GM06990 (cell line): ENCODE data around the gene PSAT1.

ENCODE experiments used
- DNase-seq: peaks from one replicate; pipeline ENCODE4 v3.0.0-alpha.2; 2011; ENCODE audit not compliant: insufficient read length; ENCODE audit errors: extremely low read depth
- H3K27me3 ChIP-seq: replicated peaks from 2 replicates; pipeline ENCODE4 v1.6.0; 2011; ENCODE audit warnings: low read length; ENCODE audit not compliant: control insufficient read depth, insufficient read depth
- H3K36me3 ChIP-seq: 2 replicates; pipeline ENCODE4 v1.5.1; 2011; ENCODE audit warnings: low read length; ENCODE audit not compliant: control insufficient read depth, insufficient read depth
- H3K4me3 ChIP-seq: replicated peaks from 2 replicates; pipeline ENCODE4 v1.5.1; 2011; ENCODE audit warnings: low read depth, mild to moderate bottlenecking, control low read depth, low read length
- TF ChIP-seq, protein P1 (sequence below): IDR thresholded peaks from 2 replicates; pipeline ENCODE4 v1.5.1; 2011; ENCODE audit warnings: low read length, control low read depth, mild to moderate bottlenecking, inconsistent platforms; ENCODE audit not compliant: insufficient read depth, poor library complexity, severe bottlenecking

The PSAT1 gene

DNA sequence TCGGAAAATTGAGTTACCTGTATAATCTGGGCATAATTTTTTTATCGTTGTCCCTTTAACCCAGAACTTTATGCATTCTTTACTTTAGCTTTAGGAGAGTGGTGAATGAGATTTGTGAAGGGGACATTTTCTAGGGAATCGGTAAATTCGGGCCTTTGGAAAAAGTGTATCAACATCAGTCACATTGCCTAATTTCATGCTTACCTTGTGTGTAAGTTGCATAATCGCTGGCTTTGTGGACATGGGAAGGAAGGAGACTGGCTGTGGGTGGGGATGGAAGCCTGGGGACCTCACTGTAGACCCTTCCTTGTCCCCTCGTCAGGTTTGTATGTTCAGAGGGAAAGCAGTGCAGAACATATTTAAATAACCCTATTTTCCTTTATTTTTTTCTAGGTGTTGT is 3.3 kb downstream of the PSAT1 start:
- no peak overlapping the region for H3K4me3 ChIP-seq
- H3K36me3 ChIP-seq: peaks cover 4% of the 10 kb centered on the region
- TF ChIP-seq, protein P1, sequence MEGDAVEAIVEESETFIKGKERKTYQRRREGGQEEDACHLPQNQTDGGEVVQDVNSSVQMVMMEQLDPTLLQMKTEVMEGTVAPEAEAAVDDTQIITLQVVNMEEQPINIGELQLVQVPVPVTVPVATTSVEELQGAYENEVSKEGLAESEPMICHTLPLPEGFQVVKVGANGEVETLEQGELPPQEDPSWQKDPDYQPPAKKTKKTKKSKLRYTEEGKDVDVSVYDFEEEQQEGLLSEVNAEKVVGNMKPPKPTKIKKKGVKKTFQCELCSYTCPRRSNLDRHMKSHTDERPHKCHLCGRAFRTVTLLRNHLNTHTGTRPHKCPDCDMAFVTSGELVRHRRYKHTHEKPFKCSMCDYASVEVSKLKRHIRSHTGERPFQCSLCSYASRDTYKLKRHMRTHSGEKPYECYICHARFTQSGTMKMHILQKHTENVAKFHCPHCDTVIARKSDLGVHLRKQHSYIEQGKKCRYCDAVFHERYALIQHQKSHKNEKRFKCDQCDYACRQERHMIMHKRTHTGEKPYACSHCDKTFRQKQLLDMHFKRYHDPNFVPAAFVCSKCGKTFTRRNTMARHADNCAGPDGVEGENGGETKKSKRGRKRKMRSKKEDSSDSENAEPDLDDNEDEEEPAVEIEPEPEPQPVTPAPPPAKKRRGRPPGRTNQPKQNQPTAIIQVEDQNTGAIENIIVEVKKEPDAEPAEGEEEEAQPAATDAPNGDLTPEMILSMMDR: no peak
- DNase-seq: no peak
- H3K27me3 ChIP-seq: no peaks in the 10 kb centered on the region

DNA sequence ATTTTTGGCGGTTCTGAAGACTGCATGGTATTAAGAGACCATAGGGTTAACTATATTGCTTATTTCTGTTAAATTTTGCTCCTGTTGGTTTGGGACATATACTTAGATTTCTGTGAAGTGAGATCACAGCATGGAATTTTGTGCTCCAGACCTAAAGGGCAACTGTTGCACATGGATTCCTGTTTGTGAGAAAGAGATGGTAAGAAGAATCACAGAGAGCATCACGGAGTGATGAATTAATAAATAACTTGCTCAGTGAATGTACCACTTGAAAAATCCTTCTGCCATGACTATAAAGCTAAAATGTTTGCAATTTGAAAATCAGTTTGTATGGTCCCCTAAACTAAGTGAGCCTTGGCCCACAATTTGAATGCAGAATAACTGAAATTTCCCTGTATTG is 4.5 kb downstream of the PSAT1 start:
- Histone ChIP-seq H3K27me3 (no peaks in the 10 kb centered on the region), H3K36me3 (peaks cover 7% of the 10 kb centered on the region), H3K4me3 (no peak overlapping the region)
- TF ChIP-seq, protein P1: no peak
- no peak for DNase-seq

DNA sequence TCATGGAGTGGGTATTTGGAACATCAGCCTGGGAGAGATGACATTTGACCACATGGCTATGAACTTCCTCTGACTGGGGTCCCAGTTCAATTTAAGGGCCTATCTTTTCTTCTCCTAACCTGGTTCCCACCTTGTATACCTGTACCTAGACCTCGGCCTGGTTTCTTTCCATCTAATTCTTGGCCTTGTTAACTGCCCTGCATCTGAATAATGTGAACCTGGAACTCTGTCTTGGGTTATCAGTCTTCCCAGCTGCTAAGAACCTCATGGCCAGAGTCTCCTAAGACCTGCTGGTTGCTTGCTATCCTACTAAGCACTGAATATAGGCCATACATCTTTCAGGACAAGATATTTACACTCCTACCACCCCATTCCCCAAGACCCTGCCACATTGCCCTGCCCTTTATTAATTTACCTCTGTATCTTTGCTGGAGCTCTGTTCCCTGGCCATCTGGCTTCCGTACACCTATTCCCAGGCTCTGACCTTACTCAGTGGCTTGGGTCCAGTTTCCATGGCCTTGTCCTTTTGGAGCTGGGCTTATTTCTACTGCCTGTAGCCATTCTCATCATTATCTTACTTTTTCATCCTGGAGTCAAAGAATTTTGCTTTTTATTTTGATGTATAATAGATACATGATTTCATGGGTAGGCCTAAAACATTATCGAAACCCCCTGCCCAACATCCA is 6.6 kb downstream of the PSAT1 start:
- H3K4me3 ChIP-seq: no peak overlapping the region
- peaks cover 10% of the 10 kb centered on the region for H3K36me3 ChIP-seq
- TF ChIP-seq, protein P1: no peak
- DNase-seq: no peak
- H3K27me3 ChIP-seq: no peaks in the 10 kb centered on the region

DNA sequence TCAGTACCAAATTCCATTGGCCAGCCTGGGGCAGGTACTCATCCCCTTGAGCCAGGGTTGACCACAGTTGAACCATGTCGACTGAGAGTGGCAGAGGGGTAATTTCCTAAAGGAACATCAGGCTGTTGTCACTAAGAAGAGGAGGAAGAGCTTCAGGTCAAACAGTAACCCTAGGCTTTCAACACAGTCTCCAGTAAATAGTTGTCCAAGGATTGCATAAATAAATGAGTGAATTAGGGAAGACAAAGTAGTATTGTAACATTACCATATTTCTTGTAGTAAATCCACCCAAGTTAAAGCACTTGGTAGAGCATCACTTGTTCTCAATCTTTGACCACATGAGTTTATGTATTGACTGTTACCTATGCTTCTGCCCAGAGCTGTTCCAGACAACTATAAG is 7.4 kb downstream of the PSAT1 start:
- no peak for DNase-seq
- no peaks in the 10 kb centered on the region for H3K27me3 ChIP-seq
- H3K4me3 ChIP-seq: no peak overlapping the region
- TF ChIP-seq, protein P1: no peak
- H3K36me3 ChIP-seq: peaks cover 10% of the 10 kb centered on the region

DNA sequence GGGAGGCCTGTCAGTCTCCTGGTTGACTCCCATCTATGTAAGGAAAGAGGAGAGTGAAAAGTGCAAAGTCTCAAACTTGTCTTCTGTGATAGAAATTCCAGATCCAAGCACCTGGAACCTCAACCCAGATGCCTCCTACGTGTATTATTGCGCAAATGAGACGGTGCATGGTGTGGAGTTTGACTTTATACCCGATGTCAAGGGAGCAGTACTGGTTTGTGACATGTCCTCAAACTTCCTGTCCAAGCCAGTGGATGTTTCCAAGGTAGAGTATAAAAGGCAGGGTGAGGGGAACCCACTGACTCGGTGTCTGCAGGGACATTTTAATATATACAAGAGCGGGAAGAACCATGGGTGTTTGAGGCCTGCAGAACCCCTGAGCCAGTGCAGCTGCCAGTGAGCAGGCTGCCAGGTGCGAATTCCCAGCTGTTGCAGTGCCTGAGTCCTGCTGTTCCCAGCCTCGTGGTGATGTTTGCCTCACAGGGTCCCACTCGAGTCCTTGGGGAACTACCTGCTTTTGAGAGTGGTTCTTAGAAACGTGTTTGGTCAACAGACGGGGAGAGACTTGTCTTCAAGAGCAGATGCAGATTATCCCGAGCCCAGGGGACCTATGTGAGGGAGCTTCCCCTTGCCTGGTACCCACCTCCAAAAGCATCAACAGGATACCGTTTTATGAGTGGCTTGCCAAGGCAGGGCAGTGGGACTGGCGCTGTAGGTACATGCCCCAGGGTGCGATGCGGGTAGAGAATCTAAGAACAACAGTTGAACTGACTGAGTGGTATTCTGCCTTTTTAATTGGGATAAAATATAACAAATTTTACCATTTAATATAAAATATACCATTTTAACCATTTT is 9.5 kb downstream of the PSAT1 start:
- no peak for DNase-seq
- H3K4me3 ChIP-seq: no peak overlapping the region
- H3K36me3 ChIP-seq: peaks cover 10% of the 10 kb centered on the region
- TF ChIP-seq, protein P1: no peak
- no peaks in the 10 kb centered on the region for H3K27me3 ChIP-seq
